Peyer's patch (tissue), 4 donors: ENCODE measurements around the gene IGFBP7.

Experiments
- CTCF ChIP-seq, 6 experiments: fragments of 450-650 bp in 4 of 6; fragments of 200-600 bp in 2 of 6; sonication (generic) in 1 of 6; IDR thresholded peaks; one replicate each; pipeline ENCODE4 v1.5.1; 2017 to 2019; ENCODE audit warnings: antibody characterized with exemption in 6 of 6, mild to moderate bottlenecking in 3 of 6, moderate library complexity in 1 of 6
- POLR2A ChIP-seq, 2 donors: fragments of 450-650 bp; IDR thresholded peaks; one replicate each; pipeline ENCODE4 v1.5.1; 2017; ENCODE audit warnings: antibody characterized with exemption in 2 of 2, mild to moderate bottlenecking in 2 of 2, moderate library complexity in 2 of 2

- no peak for TF ChIP-seq CTCF (IDR thresholded peaks at IDR 0.05)
- no peak for TF ChIP-seq POLR2A (IDR thresholded peaks at IDR 0.05)
Measured at GRCh38 chr4:57099363-57099762, 10.8 kb downstream of the IGFBP7 start.
